BLaER1 (cell line): ENCODE results near the gene MIR17HG.

Source experiments
- H3K27ac ChIP-seq: shearing (Covaris generic); formaldehyde crosslinking; 2 replicates; pipeline ENCODE4 v1.8.1; 2022
- H3K27me3 ChIP-seq: shearing (Covaris generic); formaldehyde crosslinking; 2 replicates; pipeline ENCODE4 v1.8.1; 2022
- H3K36me3 ChIP-seq: shearing (Covaris generic); formaldehyde crosslinking; 2 replicates; pipeline ENCODE4 v1.8.1; 2022
- H3K4me1 ChIP-seq: shearing (Covaris generic); formaldehyde crosslinking; 2 replicates; pipeline ENCODE4 v1.8.1; 2022
- H3K4me2 ChIP-seq: shearing (Covaris generic); formaldehyde crosslinking; 2 replicates; pipeline ENCODE4 v1.8.1; 2022
- H3K4me3 ChIP-seq: shearing (Covaris generic); formaldehyde crosslinking; 2 replicates; pipeline ENCODE4 v1.8.1; 2022
- H3K9ac ChIP-seq: shearing (Covaris generic); formaldehyde crosslinking; 2 replicates; pipeline ENCODE4 v1.8.1; 2022
- H3K9me3 ChIP-seq: shearing (Covaris generic); formaldehyde crosslinking; 2 replicates; pipeline ENCODE4 v1.8.1; 2022
- H4K20me1 ChIP-seq: shearing (Covaris generic); formaldehyde crosslinking; 2 replicates; pipeline ENCODE4 v1.8.1; 2022
- Cebpa-rat ChIP-seq: shearing (Covaris generic); IDR thresholded peaks from 2 replicates; pipeline ENCODE4 v1.8.1; 2022

Gene MIR17HG

GRCh38 chr13:91362908-91363307, 15.4 kb downstream of the MIR17HG start:
- Histone ChIP-seq H3K9me3 (no peaks in the 10 kb centered on the region), H3K4me1 (peaks cover 3% of the 10 kb centered on the region; the same call in 1 of the 2 replicates), H3K4me3 (no peak overlapping the region), H3K9ac (no peak overlapping the region), H4K20me1 (peaks cover 70% of the 10 kb centered on the region), H3K4me2 (no peak overlapping the region), H3K36me3 (peaks cover 6% of the 10 kb centered on the region; the same call in 1 of the 2 replicates), H3K27me3 (no peaks in the 10 kb centered on the region), H3K27ac (no peak overlapping the region)
- TF ChIP-seq Cebpa-rat = no peak

GRCh38 chr13:91368101-91368500, 20.6 kb downstream of the MIR17HG start:
- Histone ChIP-seq H3K4me2 (no peak overlapping the region), H3K27ac (no peak overlapping the region), H3K9me3 (no peaks in the 10 kb centered on the region), H3K4me3 (no peak overlapping the region), H3K36me3 (no peaks in the 10 kb centered on the region), H4K20me1 (peaks cover 41% of the 10 kb centered on the region), H3K27me3 (no peaks in the 10 kb centered on the region), H3K9ac (no peak overlapping the region), H3K4me1 (no peaks in the 10 kb centered on the region)
- TF ChIP-seq Cebpa-rat = no peak

- no peaks in the 10 kb centered on the region for H3K9me3 ChIP-seq
- H3K9ac ChIP-seq = no peak overlapping the region
- H4K20me1 ChIP-seq = peaks cover 33% of the 10 kb centered on the region
- no peaks in the 10 kb centered on the region for H3K27me3 ChIP-seq
- H3K4me1 ChIP-seq = no peaks in the 10 kb centered on the region
- no peak for TF ChIP-seq Cebpa-rat
- no peak overlapping the region for H3K4me2 ChIP-seq
- H3K36me3 ChIP-seq = no peaks in the 10 kb centered on the region
- no peak overlapping the region for H3K27ac ChIP-seq
- H3K4me3 ChIP-seq = no peak overlapping the region
Observed at GRCh38 chr13:91368676-91369440, 21.4 kb downstream of the MIR17HG start.

GRCh38 chr13:91369441-91369831, 21.9 kb downstream of the MIR17HG start:
- TF ChIP-seq Cebpa-rat = no peak
- Histone ChIP-seq H3K4me3 (no peak overlapping the region), H4K20me1 (peaks cover 32% of the 10 kb centered on the region), H3K27me3 (no peaks in the 10 kb centered on the region), H3K9ac (no peak overlapping the region), H3K36me3 (no peaks in the 10 kb centered on the region), H3K4me1 (no peaks in the 10 kb centered on the region), H3K27ac (no peak overlapping the region), H3K9me3 (no peaks in the 10 kb centered on the region), H3K4me2 (no peak overlapping the region)

GRCh38 chr13:91370501-91370900, 23.0 kb downstream of the MIR17HG start:
- H3K4me2 ChIP-seq = no peak overlapping the region
- no peaks in the 10 kb centered on the region for H3K4me1 ChIP-seq
- no peak overlapping the region for H3K27ac ChIP-seq
- peaks cover 32% of the 10 kb centered on the region for H4K20me1 ChIP-seq
- H3K36me3 ChIP-seq = no peaks in the 10 kb centered on the region
- no peak overlapping the region for H3K9ac ChIP-seq
- H3K4me3 ChIP-seq = no peak overlapping the region
- H3K27me3 ChIP-seq = no peaks in the 10 kb centered on the region
- TF ChIP-seq Cebpa-rat = no peak
- no peaks in the 10 kb centered on the region for H3K9me3 ChIP-seq

- no peak overlapping the region for H3K4me2 ChIP-seq
Observed at GRCh38 chr13:91372911-91373310, 25.4 kb downstream of the MIR17HG start.

GRCh38 chr13:91375116-91375729, 27.7 kb downstream of the MIR17HG start:
- H3K36me3 ChIP-seq = no peaks in the 10 kb centered on the region
- no peaks in the 10 kb centered on the region for H3K27me3 ChIP-seq
- no peak overlapping the region for H3K4me3 ChIP-seq
- no peaks in the 10 kb centered on the region; the same call in 1 of the 2 replicates for H4K20me1 ChIP-seq
- no peak overlapping the region for H3K4me2 ChIP-seq
- no peaks in the 10 kb centered on the region for H3K4me1 ChIP-seq
- no peaks in the 10 kb centered on the region for H3K9me3 ChIP-seq
- TF ChIP-seq Cebpa-rat = no peak
- no peak overlapping the region for H3K9ac ChIP-seq
- no peak overlapping the region for H3K27ac ChIP-seq

More at GRCh38 chr13:91372911-91373310, 25.4 kb downstream of the MIR17HG start:
- H3K9ac ChIP-seq = no peak overlapping the region
- no peaks in the 10 kb centered on the region for H3K36me3 ChIP-seq
- no peaks in the 10 kb centered on the region for H3K4me1 ChIP-seq
- H3K27ac ChIP-seq = no peak overlapping the region
- no peak overlapping the region for H3K4me3 ChIP-seq
- peaks cover 15% of the 10 kb centered on the region for H4K20me1 ChIP-seq
- no peaks in the 10 kb centered on the region for H3K27me3 ChIP-seq
- no peak for TF ChIP-seq Cebpa-rat
- H3K9me3 ChIP-seq = no peaks in the 10 kb centered on the region

- TF ChIP-seq Cebpa-rat = no peak
- Histone ChIP-seq H4K20me1 (no peaks in the 10 kb centered on the region), H3K9ac (no peak overlapping the region)
Observed at GRCh38 chr13:91381371-91381770, 33.9 kb downstream of the MIR17HG start.

GRCh38 chr13:91383836-91384235, 36.3 kb downstream of the MIR17HG start:
- H3K4me2 ChIP-seq = no peak overlapping the region
- no peaks in the 10 kb centered on the region for H3K36me3 ChIP-seq

More at GRCh38 chr13:91381371-91381770, 33.9 kb downstream of the MIR17HG start:
- Histone ChIP-seq H3K36me3 (no peaks in the 10 kb centered on the region), H3K4me3 (no peak overlapping the region), H3K27me3 (no peaks in the 10 kb centered on the region), H3K9me3 (no peaks in the 10 kb centered on the region), H3K27ac (no peak overlapping the region), H3K4me2 (no peak overlapping the region), H3K4me1 (no peaks in the 10 kb centered on the region)

GRCh38 chr13:91384896-91385295, 37.4 kb downstream of the MIR17HG start:
- Histone ChIP-seq H3K4me3 (no peak overlapping the region), H4K20me1 (no peaks in the 10 kb centered on the region)

More at GRCh38 chr13:91383836-91384235, 36.3 kb downstream of the MIR17HG start:
- Histone ChIP-seq H3K27me3 (no peaks in the 10 kb centered on the region), H3K4me1 (no peaks in the 10 kb centered on the region), H4K20me1 (no peaks in the 10 kb centered on the region), H3K9me3 (no peaks in the 10 kb centered on the region), H3K9ac (no peak overlapping the region), H3K4me3 (no peak overlapping the region), H3K27ac (no peak overlapping the region)
- TF ChIP-seq Cebpa-rat = no peak

More at GRCh38 chr13:91384896-91385295, 37.4 kb downstream of the MIR17HG start:
- no peaks in the 10 kb centered on the region for H3K36me3 ChIP-seq
- no peak overlapping the region for H3K27ac ChIP-seq
- no peak overlapping the region for H3K9ac ChIP-seq
- H3K4me1 ChIP-seq = no peaks in the 10 kb centered on the region
- H3K27me3 ChIP-seq = no peaks in the 10 kb centered on the region
- no peak for TF ChIP-seq Cebpa-rat
- H3K9me3 ChIP-seq = no peaks in the 10 kb centered on the region
- no peak overlapping the region for H3K4me2 ChIP-seq
